PC-3 (cell line): ENCODE results near the gene SEC31A. TPM values are rescaled to one million over a fixed set of nuclear protein-coding genes. Genes with fewer than 3 reads are reported as not detected.
A peak's percentile ranks its signal among the peaks of the same experiment; 100 is the strongest.
"Not testable (repeated sequence)": the region's sequence is repeated elsewhere in the genome, so short reads cannot be mapped to it uniquely, and the experiment has no call there.

ENCODE experiments used
- ATAC-seq: fragments of 200-7000 bp; cut with Tn5 transposase; 2 replicates; pipeline ENCODE4 v1.9.1; 2020; ENCODE audit warnings: mild to moderate bottlenecking, moderate library complexity
- BruUV-seq: library from RNA; stranded (reverse); fragments of 400-500 nt; replicated peaks from 2 replicates; lab custom pipeline; 2021; lab: Mats Ljungman, UMichigan
- CTCF ChIA-PET: fragments of 300-600 bp; sonication (Branson Sonifier 250); formaldehyde crosslinking; loops from one replicate; lab custom pipeline; 2022; ENCODE audit warnings: antibody characterized with exemption; lab: Charles Lee
- POLR2A ChIA-PET: fragments of 300-600 bp; sonication (Branson Sonifier 250); formaldehyde crosslinking; loops from one replicate; lab custom pipeline; 2022; ENCODE audit warnings: antibody characterized with exemption; ENCODE audit not compliant: unreplicated experiment; lab: Charles Lee
- DNase-seq: peaks from one replicate; pipeline ENCODE4 v3.0.0-alpha.2; 2015
- H2AFZ ChIP-seq: fragments of 300-600 bp; sonication (generic); 2 replicates; pipeline ENCODE4 v1.6.0; 2016; ENCODE audit warnings: antibody characterized with exemption, low read length
- H3F3A ChIP-seq: fragments of 300-600 bp; sonication (generic); one replicate; pipeline ENCODE4 v1.6.0; 2017; ENCODE audit warnings: antibody characterized with exemption, low read length, control low read depth, mild to moderate bottlenecking; ENCODE audit not compliant: unreplicated experiment
- H3K27ac ChIP-seq: fragments of 300-600 bp; sonication (generic); 2 replicates; pipeline ENCODE4 v1.5.1; 2016; ENCODE audit warnings: mild to moderate bottlenecking, low read length
- H3K27me3 ChIP-seq: fragments of 300-600 bp; sonication (generic); 2 replicates; pipeline ENCODE4 v1.6.1; 2016; ENCODE audit warnings: low read length, mixed read lengths
- H3K36me3 ChIP-seq: fragments of 300-600 bp; sonication (generic); 2 replicates; pipeline ENCODE4 v1.6.1; 2016; ENCODE audit warnings: low read depth, mixed run types, low read length, mixed read lengths
- H3K4me1 ChIP-seq: fragments of 300-600 bp; sonication (generic); 2 replicates; pipeline ENCODE4 v1.5.1; 2016; ENCODE audit warnings: low read length; ENCODE audit not compliant: insufficient read depth
- H3K4me2 ChIP-seq: fragments of 300-600 bp; sonication (generic); 2 replicates; pipeline ENCODE4 v1.6.0; 2016; ENCODE audit warnings: low read length
- H3K4me3 ChIP-seq: fragments of 300-600 bp; sonication (generic); 2 replicates; pipeline ENCODE4 v1.5.1; 2016; ENCODE audit warnings: mild to moderate bottlenecking, low read length, mixed read lengths
- H3K79me2 ChIP-seq: fragments of 300-600 bp; sonication (generic); 2 replicates; pipeline ENCODE4 v1.6.1; 2017; ENCODE audit warnings: low read length, mixed read lengths
- H3K9ac ChIP-seq: fragments of 300-600 bp; sonication (generic); 2 replicates; pipeline ENCODE4 v1.6.0; 2016; ENCODE audit warnings: mild to moderate bottlenecking, low read length
- H3K9me2 ChIP-seq: fragments of 300-600 bp; sonication (generic); replicated peaks from 2 replicates; pipeline ENCODE4 v1.6.1; 2016; ENCODE audit warnings: mixed run types, low read length, mixed read lengths
- H3K9me3 ChIP-seq: fragments of 300-600 bp; sonication (generic); 2 replicates; pipeline ENCODE4 v1.6.1; 2016; ENCODE audit warnings: low read length, mixed read lengths
- H4K20me1 ChIP-seq: fragments of 300-600 bp; sonication (generic); 2 replicates; pipeline ENCODE4 v1.6.1; 2016; ENCODE audit warnings: low read length, mixed read lengths
- EZH2 ChIP-seq: fragments of 300-600 bp; sonication (generic); IDR thresholded peaks from one replicate; pipeline ENCODE4 v1.6.1; 2017; ENCODE audit warnings: antibody characterized with exemption, mild to moderate bottlenecking, low read length; ENCODE audit not compliant: unreplicated experiment
- EZH2phosphoT487 ChIP-seq: fragments of 300-600 bp; sonication (generic); IDR thresholded peaks from 2 replicates; pipeline ENCODE4 v1.6.1; 2018; ENCODE audit warnings: mild to moderate bottlenecking, antibody characterized with exemption, low read length, borderline replicate concordance
- intact Hi-C: fragments of 100-400 bp; cut with micrococcal nuclease; formaldehyde crosslinking; loops from 2 replicates; pipeline ENCODE4 v1.9.0; 2023
- total RNA-seq: library from RNA; depleted of rRNA; stranded (reverse); fragments of >200 nt; gene quantifications from 2 replicates; pipeline ENCODE4 v1.2.3, GENCODE V29; 2014
- TF ChIP-seq, protein P1 (sequence below): fragments of 300-600 bp; sonication (generic); conservative IDR thresholded peaks from 2 replicates; pipeline ENCODE4 v1.5.1; 2017; ENCODE audit warnings: antibody characterized with exemption, low read depth, mild to moderate bottlenecking, low read length

Gene SEC31A
- total RNA-seq, 1 experiment from 2014 or later, result 47.4 TPM

DNA sequence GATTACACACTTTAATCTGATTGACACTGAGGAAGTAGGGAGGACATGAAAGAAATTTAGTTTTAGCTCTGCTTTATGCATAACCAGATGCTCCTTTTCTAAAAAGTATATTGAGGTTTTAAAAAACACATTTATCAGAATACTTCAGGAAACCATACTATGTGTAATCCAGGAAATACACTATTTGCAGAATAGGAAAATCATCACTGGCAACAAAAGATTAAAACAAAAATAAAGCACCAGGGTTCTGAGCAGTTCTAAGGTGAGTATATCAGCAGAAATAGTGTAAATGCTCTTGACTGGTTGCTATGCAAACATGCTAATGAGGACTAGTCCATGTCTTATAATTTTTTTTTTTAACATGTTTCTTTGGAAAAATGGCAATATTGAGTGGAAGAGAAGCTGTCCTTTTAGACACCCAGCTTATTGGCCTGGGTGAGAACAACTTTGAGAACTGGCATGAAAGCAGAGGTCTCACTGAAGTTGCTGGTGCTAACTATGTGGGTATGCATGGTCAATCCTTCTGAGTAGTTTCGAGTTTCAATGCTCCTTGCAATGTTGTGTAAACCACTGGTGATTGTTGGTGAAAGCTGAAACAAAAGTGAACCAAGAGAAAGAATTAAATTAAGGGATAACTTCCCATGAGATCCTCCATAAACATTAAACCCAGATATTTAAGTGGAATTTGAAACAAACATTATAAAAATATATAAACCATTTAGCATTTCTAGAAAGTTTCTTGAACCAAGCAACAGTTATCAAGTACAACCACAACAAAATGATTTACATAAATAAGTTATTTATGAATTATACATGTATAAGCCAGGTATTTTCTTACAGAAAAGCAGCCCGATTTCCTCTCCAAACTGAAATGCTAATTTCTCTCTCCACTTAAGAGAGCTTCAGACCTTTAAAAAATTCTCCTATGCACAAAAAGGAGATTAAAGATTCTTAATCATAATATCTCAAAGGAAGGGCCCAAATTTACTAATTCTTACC, 72.0 kb downstream of the SEC31A start:
- ATAC-seq, result no peak
- ChIA-PET CTCF (no interaction called here), POLR2A (no interaction called here)
- Histone ChIP-seq H3K36me3 (peaks cover 15% of the 10 kb centered on the region), H3K4me2 (no peak overlapping the region), H3K4me1 (no peaks in the 10 kb centered on the region), H3K79me2 (no peaks in the 10 kb centered on the region), H3K9me2 (no peaks in the 10 kb centered on the region), H3F3A (no peaks in the 10 kb centered on the region), H3K27ac (no peak overlapping the region), H4K20me1 (no peaks in the 10 kb centered on the region), H3K9ac (no peak overlapping the region), H3K9me3 (no peaks in the 10 kb centered on the region), H3K4me3 (no peak overlapping the region), H2AFZ (no peak overlapping the region), H3K27me3 (no peaks in the 10 kb centered on the region)
- TF ChIP-seq EZH2phosphoT487, result no peak
- TF ChIP-seq, protein P1, sequence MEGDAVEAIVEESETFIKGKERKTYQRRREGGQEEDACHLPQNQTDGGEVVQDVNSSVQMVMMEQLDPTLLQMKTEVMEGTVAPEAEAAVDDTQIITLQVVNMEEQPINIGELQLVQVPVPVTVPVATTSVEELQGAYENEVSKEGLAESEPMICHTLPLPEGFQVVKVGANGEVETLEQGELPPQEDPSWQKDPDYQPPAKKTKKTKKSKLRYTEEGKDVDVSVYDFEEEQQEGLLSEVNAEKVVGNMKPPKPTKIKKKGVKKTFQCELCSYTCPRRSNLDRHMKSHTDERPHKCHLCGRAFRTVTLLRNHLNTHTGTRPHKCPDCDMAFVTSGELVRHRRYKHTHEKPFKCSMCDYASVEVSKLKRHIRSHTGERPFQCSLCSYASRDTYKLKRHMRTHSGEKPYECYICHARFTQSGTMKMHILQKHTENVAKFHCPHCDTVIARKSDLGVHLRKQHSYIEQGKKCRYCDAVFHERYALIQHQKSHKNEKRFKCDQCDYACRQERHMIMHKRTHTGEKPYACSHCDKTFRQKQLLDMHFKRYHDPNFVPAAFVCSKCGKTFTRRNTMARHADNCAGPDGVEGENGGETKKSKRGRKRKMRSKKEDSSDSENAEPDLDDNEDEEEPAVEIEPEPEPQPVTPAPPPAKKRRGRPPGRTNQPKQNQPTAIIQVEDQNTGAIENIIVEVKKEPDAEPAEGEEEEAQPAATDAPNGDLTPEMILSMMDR, result no peak
- no peak for TF ChIP-seq EZH2
- no peak for DNase-seq
- intact Hi-C loops, result no loop called here
- BruUV-seq, result TSS peak; percentile 22

DNA sequence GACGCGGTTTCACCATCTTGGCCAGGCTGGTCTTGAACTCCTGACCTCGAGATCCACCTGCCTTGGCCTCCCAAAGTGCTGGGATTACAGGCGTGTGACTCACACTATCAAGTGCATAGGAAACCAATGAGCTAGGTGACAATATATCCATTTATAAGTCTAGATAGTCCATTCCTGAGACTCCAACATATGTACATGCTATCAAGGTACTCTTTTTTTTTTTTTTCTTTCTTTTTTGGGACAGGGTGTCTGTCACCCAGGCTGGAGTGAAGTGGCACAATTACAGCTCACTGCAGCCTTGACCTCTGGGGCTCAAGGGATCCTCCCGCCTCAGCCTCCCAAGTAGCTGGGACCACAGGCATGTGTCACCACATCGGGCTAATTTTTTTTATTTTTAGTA, 74.1 kb downstream of the SEC31A start:
- H3F3A ChIP-seq, H3K9ac ChIP-seq, H3K27me3 ChIP-seq, POLR2A ChIA-PET, ATAC-seq, H3K4me3 ChIP-seq, CTCF ChIA-PET, BruUV-seq, H3K4me1 ChIP-seq, H4K20me1 ChIP-seq, H3K9me2 ChIP-seq, H3K9me3 ChIP-seq, H2AFZ ChIP-seq, H3K4me2 ChIP-seq, H3K27ac ChIP-seq, H3K79me2 ChIP-seq, DNase-seq, intact Hi-C loops: not testable (repeated sequence)
- H3K36me3 ChIP-seq, result peaks cover 13% of the 10 kb centered on the region

DNA sequence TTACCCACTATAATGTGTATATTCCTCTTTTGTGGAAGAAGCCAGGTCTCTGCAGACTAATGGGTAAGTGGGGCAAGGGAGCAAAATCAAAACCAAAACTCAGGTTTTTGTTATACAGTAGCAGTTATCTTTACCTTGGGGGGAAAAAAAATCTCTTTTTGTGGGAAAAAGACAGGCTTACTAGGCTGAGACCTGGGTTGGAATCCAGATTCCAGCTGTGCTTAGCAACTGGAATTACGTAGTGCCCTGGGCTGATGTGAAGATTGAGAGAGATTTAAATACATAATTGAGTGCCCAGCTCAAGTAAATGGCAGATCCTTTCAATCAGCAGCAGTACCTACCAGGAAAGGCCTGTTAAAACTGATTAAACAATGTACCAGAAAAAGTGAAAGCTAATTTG, 76.9 kb downstream of the SEC31A start:
- H3K9me2 ChIP-seq, result no peaks in the 10 kb centered on the region
- no peak overlapping the region for H2AFZ ChIP-seq
- no peak overlapping the region for H3K4me3 ChIP-seq
- no peak for ATAC-seq
- no peaks in the 10 kb centered on the region for H3K27me3 ChIP-seq
- H3K4me1 ChIP-seq, result no peaks in the 10 kb centered on the region
- TF ChIP-seq EZH2phosphoT487, result no peak
- TF ChIP-seq, protein P1, result no peak
- TF ChIP-seq EZH2, result no peak
- POLR2A ChIA-PET, result interaction anchor here (0.6 kb wide), 1 partner anchor 80 kb away, joined by 7 read pairs; no protein-coding TSS in a partner anchor
- intact Hi-C loops, result no loop called here
- CTCF ChIA-PET, result no interaction called here
- no peak overlapping the region for H3K27ac ChIP-seq
- no peak overlapping the region for H3K9ac ChIP-seq
- H4K20me1 ChIP-seq, result no peaks in the 10 kb centered on the region
- H3K9me3 ChIP-seq, result no peaks in the 10 kb centered on the region
- no peak for DNase-seq
- BruUV-seq, result no TSS peak
- H3F3A ChIP-seq, result no peaks in the 10 kb centered on the region
- H3K36me3 ChIP-seq, result peaks cover 9% of the 10 kb centered on the region
- H3K4me2 ChIP-seq, result no peak overlapping the region
- H3K79me2 ChIP-seq, result no peaks in the 10 kb centered on the region
